OCI-LY3 (cell line): Measurements from ENCODE around the gene MT1G.

Source experiments
- EZH2phosphoT487 ChIP-seq: fragments of 200-600 bp; shearing (Covaris generic); IDR thresholded peaks from 2 replicates; pipeline ENCODE4 v1.6.1; 2018; ENCODE audit warnings: antibody characterized with exemption, mixed run types, low read depth
- TF ChIP-seq, protein P1 (sequence below): fragments of 200-600, 300-600 bp; sonication (generic); IDR thresholded peaks from 2 replicates; pipeline ENCODE4 v1.5.1; 2014; ENCODE audit warnings: antibody characterized with exemption, low read length, low read depth

DNA sequence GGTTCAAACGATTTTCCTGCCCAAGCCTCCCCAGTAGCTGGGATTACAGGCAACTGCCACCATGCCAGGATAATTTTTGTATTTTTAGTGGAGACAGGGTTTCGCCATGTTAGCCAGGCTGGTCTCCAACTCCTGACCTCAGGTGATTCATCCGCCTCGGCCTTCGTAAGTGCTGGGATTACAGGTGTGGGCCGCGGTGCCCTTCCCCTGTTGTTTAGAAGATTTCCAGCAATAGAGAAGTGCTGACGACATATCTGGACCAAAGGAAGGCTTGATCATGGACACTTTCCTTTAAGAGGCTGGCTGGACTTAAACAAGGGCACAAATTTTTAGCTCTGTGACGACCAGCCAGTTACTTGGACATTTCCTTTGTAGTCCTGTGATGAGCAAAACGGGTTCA is 36.7 kb downstream of the MT1G start:
- TF ChIP-seq, protein P1, sequence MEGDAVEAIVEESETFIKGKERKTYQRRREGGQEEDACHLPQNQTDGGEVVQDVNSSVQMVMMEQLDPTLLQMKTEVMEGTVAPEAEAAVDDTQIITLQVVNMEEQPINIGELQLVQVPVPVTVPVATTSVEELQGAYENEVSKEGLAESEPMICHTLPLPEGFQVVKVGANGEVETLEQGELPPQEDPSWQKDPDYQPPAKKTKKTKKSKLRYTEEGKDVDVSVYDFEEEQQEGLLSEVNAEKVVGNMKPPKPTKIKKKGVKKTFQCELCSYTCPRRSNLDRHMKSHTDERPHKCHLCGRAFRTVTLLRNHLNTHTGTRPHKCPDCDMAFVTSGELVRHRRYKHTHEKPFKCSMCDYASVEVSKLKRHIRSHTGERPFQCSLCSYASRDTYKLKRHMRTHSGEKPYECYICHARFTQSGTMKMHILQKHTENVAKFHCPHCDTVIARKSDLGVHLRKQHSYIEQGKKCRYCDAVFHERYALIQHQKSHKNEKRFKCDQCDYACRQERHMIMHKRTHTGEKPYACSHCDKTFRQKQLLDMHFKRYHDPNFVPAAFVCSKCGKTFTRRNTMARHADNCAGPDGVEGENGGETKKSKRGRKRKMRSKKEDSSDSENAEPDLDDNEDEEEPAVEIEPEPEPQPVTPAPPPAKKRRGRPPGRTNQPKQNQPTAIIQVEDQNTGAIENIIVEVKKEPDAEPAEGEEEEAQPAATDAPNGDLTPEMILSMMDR, result no peak
- TF ChIP-seq EZH2phosphoT487, result no peak
